SU-DHL-6 (cell line): ENCODE data around the gene CFP.

Source experiments
- H2AFZ ChIP-seq: fragments of 200-600 bp; sonication (generic); 2 replicates; pipeline ENCODE4 v1.6.1; 2014; ENCODE audit warnings: low read depth, mild to moderate bottlenecking, moderate library complexity, mixed read lengths, antibody characterized with exemption, low read length; ENCODE audit not compliant: severe bottlenecking
- H3F3A ChIP-seq: fragments of 200-600 bp; shearing (Covaris generic); 2 replicates; pipeline ENCODE4 v1.6.0; 2016; ENCODE audit warnings: antibody characterized with exemption, mild to moderate bottlenecking; ENCODE audit not compliant: insufficient read depth
- H3K27ac ChIP-seq: fragments of 200-600 bp; sonication (generic); 2 replicates; pipeline ENCODE4 v1.5.1; 2016; ENCODE audit warnings: low read depth, mild to moderate bottlenecking, low read length, moderate library complexity, mixed read lengths
- H3K27me3 ChIP-seq: fragments of 200-600 bp; sonication (generic), shearing (Covaris generic); 2 replicates; pipeline ENCODE4 v1.6.0; 2014; ENCODE audit warnings: mild to moderate bottlenecking, low read length
- H3K36me3 ChIP-seq: fragments of 200-600 bp; sonication (generic); 2 replicates; pipeline ENCODE4 v1.6.1; 2014; ENCODE audit warnings: mild to moderate bottlenecking, low read length, mixed read lengths
- H3K4me2 ChIP-seq: fragments of 300-600, 200-600 bp; shearing (Covaris generic), sonication (generic); 2 replicates; pipeline ENCODE4 v1.6.0; 2014; ENCODE audit warnings: low read length, low read depth, mild to moderate bottlenecking; ENCODE audit not compliant: poor library complexity, severe bottlenecking
- H3K4me3 ChIP-seq: fragments of 200-600 bp; sonication (generic); 2 replicates; pipeline ENCODE4 v1.5.1; 2014; ENCODE audit warnings: antibody characterized with exemption, low read length, mild to moderate bottlenecking, mixed read lengths; ENCODE audit not compliant: insufficient read depth, poor library complexity, severe bottlenecking
- H3K79me2 ChIP-seq: fragments of 200-600 bp; sonication (generic); 2 replicates; pipeline ENCODE4 v1.6.1; 2014; ENCODE audit warnings: mild to moderate bottlenecking, low read length, moderate library complexity; ENCODE audit not compliant: insufficient read depth
- H3K9ac ChIP-seq: fragments of 200-600 bp; sonication (generic); 2 replicates; pipeline ENCODE4 v1.7.0; 2014; ENCODE audit warnings: mild to moderate bottlenecking, low read length
- H3K9me2 ChIP-seq: fragments of 200-600 bp; sonication (generic); replicated peaks from 2 replicates; pipeline ENCODE4 v1.6.1; 2014; ENCODE audit warnings: low read length; ENCODE audit not compliant: insufficient read depth
- H3K9me3 ChIP-seq: fragments of 200-600 bp; sonication (generic); 2 replicates; pipeline ENCODE4 v1.6.1; 2014; ENCODE audit warnings: low read length, mixed read lengths; ENCODE audit not compliant: insufficient read depth
- H4K20me1 ChIP-seq: fragments of 200-600 bp; sonication (generic); 2 replicates; pipeline ENCODE4 v1.6.1; 2014; ENCODE audit warnings: low read depth, mild to moderate bottlenecking, antibody characterized with exemption, low read length, moderate library complexity, mixed read lengths
- EZH2phosphoT487 ChIP-seq: fragments of 200-600 bp; sonication (generic), shearing (Covaris generic); conservative IDR thresholded peaks from 2 replicates; pipeline ENCODE4 v1.6.1; 2018; ENCODE audit warnings: mild to moderate bottlenecking, antibody characterized with exemption, low read length, moderate library complexity, mixed read lengths
- TF ChIP-seq, protein P1 (sequence below): fragments of 200-600 bp; sonication (generic); IDR thresholded peaks from one replicate; pipeline ENCODE4 v1.5.1; 2017; ENCODE audit warnings: antibody characterized with exemption, mild to moderate bottlenecking, low read length, moderate library complexity; ENCODE audit not compliant: insufficient read depth, poor library complexity, severe bottlenecking

Gene CFP

DNA sequence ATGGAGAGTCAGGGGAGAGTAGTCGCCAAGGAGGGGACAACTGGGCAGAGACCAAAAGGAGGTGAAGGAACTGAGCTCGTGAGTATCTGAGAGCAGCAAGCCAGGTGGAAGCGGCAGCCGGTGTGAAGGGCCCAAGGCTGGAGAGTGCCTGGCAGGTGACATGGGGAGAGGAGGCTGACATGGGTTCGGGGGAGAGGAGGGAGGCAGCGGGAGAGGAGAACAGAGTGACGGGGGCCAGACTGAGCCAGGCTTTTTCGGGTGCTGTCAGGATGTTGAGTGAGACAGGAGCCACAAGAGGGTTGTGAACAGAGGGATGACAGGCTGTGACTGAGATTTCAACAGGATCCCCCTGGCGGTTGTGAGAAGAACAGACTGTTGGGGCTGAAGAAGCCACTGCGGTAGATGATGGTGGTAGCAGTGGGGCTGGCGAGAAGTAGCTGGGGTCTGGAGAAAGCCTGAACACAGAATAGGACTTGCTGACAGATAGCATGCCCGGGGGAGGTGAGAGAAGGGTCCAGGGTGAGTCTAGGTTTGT, 14.9 kb upstream of the CFP start:
- Histone ChIP-seq H2AFZ (no peak overlapping the region), H3K36me3 (peaks cover 5% of the 10 kb centered on the region; the same call in 1 of the 2 replicates), H3K9ac (no peak overlapping the region), H3F3A (no peaks in the 10 kb centered on the region), H3K4me2 (no peak overlapping the region), H3K4me3 (no peak overlapping the region), H3K9me2 (no peaks in the 10 kb centered on the region), H3K27me3 (no peaks in the 10 kb centered on the region), H4K20me1 (no peaks in the 10 kb centered on the region), H3K9me3 (no peaks in the 10 kb centered on the region), H3K27ac (no peak overlapping the region), H3K79me2 (peaks cover 20% of the 10 kb centered on the region; the same call in 1 of the 2 replicates)
- TF ChIP-seq, protein P1, sequence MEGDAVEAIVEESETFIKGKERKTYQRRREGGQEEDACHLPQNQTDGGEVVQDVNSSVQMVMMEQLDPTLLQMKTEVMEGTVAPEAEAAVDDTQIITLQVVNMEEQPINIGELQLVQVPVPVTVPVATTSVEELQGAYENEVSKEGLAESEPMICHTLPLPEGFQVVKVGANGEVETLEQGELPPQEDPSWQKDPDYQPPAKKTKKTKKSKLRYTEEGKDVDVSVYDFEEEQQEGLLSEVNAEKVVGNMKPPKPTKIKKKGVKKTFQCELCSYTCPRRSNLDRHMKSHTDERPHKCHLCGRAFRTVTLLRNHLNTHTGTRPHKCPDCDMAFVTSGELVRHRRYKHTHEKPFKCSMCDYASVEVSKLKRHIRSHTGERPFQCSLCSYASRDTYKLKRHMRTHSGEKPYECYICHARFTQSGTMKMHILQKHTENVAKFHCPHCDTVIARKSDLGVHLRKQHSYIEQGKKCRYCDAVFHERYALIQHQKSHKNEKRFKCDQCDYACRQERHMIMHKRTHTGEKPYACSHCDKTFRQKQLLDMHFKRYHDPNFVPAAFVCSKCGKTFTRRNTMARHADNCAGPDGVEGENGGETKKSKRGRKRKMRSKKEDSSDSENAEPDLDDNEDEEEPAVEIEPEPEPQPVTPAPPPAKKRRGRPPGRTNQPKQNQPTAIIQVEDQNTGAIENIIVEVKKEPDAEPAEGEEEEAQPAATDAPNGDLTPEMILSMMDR, result no peak
- TF ChIP-seq EZH2phosphoT487, result no peak

DNA sequence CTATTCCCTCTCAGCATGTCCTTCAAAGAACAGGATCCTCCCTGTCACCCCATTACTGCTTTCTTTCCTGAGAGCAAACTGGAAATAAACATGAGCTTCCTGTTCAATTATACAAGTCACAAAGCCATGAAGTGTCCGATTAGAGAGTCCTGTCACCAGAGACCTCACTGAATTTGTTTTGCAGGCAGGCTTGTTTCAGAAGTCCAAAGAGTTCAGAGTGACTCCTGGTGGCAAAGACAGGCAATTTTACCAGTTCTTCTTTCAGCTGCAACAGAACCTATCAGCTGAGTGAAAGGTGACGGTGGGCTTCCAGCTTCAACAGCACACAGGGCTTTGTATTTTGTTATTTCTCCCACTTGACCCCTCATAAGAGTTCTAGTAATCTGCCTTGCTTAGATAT, 14.2 kb upstream of the CFP start:
- no peaks in the 10 kb centered on the region for H4K20me1 ChIP-seq
- peaks cover 5% of the 10 kb centered on the region; the same call in 1 of the 2 replicates for H3K36me3 ChIP-seq

DNA sequence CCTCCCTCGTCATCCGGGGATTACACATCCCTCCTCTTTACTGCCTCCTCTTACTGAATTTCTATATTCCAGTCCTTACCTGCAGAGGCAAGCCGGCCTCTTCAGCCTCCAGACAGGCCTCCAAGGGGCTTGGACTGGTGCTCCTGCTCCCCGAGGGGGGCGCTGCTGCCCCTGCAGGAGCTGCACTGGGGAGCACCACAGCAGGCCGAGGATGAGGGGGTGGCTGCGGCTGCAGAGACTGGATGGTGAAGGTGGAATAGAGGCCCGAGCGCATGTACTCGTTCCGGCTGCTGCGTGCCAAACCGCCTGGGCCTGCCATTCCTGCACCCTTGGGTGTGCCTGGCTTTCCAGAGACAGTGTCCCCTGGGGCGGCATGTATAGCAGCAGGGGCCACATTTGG, 9.1 kb upstream of the CFP start:
- Histone ChIP-seq H3K4me3 (no peak overlapping the region), H3K4me2 (no peak overlapping the region), H3K27me3 (no peaks in the 10 kb centered on the region), H3K27ac (no peak overlapping the region), H3K79me2 (no peaks in the 10 kb centered on the region), H3K36me3 (peaks cover 5% of the 10 kb centered on the region; the same call in 1 of the 2 replicates), H2AFZ (no peak overlapping the region), H3K9me3 (no peaks in the 10 kb centered on the region), H4K20me1 (no peaks in the 10 kb centered on the region), H3K9me2 (no peaks in the 10 kb centered on the region), H3K9ac (no peak overlapping the region), H3F3A (no peaks in the 10 kb centered on the region)
- TF ChIP-seq, protein P1, result no peak
- TF ChIP-seq EZH2phosphoT487, result no peak

More for the DNA sequence above, 14.2 kb upstream of the CFP start:
- Histone ChIP-seq H3K27me3 (no peaks in the 10 kb centered on the region), H3K4me3 (no peak overlapping the region), H3K9me2 (no peaks in the 10 kb centered on the region), H3K9ac (no peak overlapping the region), H3K9me3 (no peaks in the 10 kb centered on the region), H3K27ac (no peak overlapping the region), H3K4me2 (no peak overlapping the region), H3K79me2 (peaks cover 13% of the 10 kb centered on the region; the same call in 1 of the 2 replicates), H2AFZ (no peak overlapping the region), H3F3A (no peaks in the 10 kb centered on the region)
- TF ChIP-seq, protein P1, result no peak
- TF ChIP-seq EZH2phosphoT487, result no peak
